SK-N-SH treated with all-trans-retinoic acid at 6 μM for 48 hours (cell line): ENCODE data around the gene ST8SIA2.

Source experiments
- ESRRG ChIP-seq: fragments of 250-450 bp; sonication (Bioruptor Pico); IDR thresholded peaks from 2 replicates; pipeline ENCODE4 v1.6.1; 2021; ENCODE audit warnings: mild to moderate bottlenecking
- GLIS3 ChIP-seq: fragments of 250-450 bp; sonication (Bioruptor Pico); IDR thresholded peaks from 2 replicates; pipeline ENCODE4 v1.5.0; 2020; ENCODE audit warnings: mild to moderate bottlenecking, moderate library complexity
- OSR1 ChIP-seq: fragments of 250-450 bp; sonication (Bioruptor Pico); IDR thresholded peaks from 2 replicates; pipeline ENCODE4 v1.8.0; 2022; ENCODE audit warnings: moderate library complexity, mild to moderate bottlenecking, inconsistent platforms
- PATZ1 ChIP-seq: fragments of 250-450 bp; sonication (Bioruptor Pico); IDR thresholded peaks from 2 replicates; pipeline ENCODE4 v1.8.0; 2020; ENCODE audit warnings: mild to moderate bottlenecking, moderate library complexity, borderline replicate concordance
- TOX ChIP-seq: fragments of 250-450 bp; sonication (Bioruptor Pico); IDR thresholded peaks from 2 replicates; pipeline ENCODE4 v1.8.0; 2021; ENCODE audit warnings: mild to moderate bottlenecking, moderate library complexity, borderline replicate concordance
- ZFP30 ChIP-seq: fragments of 450-650 bp; formaldehyde crosslinking; IDR thresholded peaks from 2 replicates; pipeline ENCODE4 v1.5.0; 2022; ENCODE audit warnings: mild to moderate bottlenecking, moderate library complexity

DNA sequence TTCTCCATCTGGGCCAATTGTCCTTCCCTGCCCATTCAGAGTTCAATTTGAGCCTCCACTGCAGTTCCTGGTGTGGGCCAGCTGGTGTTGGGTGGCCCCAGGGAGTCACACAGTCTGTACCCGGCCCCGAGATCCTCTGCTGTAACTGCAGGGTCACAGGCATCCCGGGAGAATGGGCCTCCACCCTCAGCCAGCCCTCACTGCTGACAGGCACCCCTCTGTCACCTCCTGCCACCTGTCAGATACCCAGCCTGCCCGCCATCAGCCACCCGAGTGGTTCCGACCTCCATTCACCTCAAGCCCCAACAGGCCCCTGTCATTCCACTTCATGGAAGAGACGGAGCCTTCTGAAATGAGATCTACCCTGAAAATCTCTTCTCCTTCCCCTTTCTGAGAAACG, 73.2 kb downstream of the ST8SIA2 start:
- TF ChIP-seq ESRRG (CRISPR knock-in tag) (no peak), GLIS3 (CRISPR knock-in tag) (no peak), ZFP30 (CRISPR knock-in tag) (no peak), OSR1 (CRISPR knock-in tag) (no peak), TOX (CRISPR knock-in tag) (no peak), PATZ1 (CRISPR knock-in tag) (no peak)
